K562 treated with DMSO at 1 percent for 48 hours (cell line): ENCODE data around the gene PNPLA5. TPM values are rescaled to one million over a fixed set of nuclear protein-coding genes. Genes with fewer than 3 reads are reported as not detected.

Experiments
- total RNA-seq: library from RNA; unstranded; fragments of 300-600 nt; gene quantifications from 2 replicates; pipeline ENCODE4 v1.2.3, GENCODE V29; 2022; ENCODE audit warnings: low replicate concordance; ENCODE audit errors: extremely low read depth

Gene PNPLA5, protein sequence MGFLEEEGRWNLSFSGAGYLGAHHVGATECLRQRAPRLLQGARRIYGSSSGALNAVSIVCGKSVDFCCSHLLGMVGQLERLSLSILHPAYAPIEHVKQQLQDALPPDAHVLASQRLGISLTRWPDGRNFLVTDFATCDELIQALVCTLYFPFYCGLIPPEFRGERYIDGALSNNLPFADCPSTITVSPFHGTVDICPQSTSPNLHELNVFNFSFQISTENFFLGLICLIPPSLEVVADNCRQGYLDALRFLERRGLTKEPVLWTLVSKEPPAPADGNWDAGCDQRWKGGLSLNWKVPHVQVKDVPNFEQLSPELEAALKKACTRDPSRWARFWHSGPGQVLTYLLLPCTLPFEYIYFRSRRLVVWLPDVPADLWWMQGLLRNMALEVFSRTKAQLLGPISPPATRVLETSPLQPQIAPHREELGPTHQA
- total RNA-seq = not detected in 2 replicates

DNA sequence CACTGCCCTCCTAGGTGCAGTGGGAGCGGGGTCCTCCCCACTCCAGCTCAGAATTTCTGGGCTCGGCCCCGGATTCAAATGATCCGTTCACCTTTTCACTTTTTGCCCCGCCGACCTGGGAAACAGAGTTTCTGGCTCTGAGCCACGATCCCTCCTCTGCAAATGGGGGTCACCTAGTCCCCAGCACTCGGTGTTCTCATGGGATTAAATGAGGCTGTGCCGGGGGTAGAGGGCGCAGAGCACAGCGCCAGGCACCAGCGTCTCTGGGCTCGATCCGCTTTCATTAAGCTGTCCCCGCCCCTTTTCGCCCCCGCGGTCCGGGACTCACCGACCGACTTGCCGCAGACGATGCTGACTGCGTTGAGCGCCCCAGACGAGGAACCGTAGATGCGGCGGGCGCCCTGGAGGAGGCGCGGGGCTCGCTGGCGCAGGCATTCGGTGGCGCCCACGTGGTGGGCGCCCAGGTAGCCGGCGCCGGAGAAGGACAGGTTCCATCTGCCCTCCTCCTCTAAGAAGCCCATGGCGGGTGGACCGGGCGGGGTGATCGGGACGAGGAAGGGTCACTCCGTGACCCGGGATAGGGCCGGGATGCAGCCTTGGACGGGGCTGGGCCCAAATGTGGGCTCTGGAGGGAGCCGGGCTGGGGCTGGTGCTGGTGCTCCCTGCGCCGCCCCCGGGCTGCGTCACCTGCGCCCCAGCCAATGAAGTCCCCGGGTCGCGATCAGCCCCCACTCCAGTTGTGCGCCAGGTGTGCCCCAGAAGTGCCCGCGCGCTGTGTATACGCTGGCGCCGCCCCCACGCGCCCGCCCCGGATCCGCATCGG, at the start of gene PNPLA5:
Gene PNPLA5 (minus strand): TSS at position 654 of the 823 bp plus-strand sequence. CDS start 133 bp downstream, at position 521.

DNA sequence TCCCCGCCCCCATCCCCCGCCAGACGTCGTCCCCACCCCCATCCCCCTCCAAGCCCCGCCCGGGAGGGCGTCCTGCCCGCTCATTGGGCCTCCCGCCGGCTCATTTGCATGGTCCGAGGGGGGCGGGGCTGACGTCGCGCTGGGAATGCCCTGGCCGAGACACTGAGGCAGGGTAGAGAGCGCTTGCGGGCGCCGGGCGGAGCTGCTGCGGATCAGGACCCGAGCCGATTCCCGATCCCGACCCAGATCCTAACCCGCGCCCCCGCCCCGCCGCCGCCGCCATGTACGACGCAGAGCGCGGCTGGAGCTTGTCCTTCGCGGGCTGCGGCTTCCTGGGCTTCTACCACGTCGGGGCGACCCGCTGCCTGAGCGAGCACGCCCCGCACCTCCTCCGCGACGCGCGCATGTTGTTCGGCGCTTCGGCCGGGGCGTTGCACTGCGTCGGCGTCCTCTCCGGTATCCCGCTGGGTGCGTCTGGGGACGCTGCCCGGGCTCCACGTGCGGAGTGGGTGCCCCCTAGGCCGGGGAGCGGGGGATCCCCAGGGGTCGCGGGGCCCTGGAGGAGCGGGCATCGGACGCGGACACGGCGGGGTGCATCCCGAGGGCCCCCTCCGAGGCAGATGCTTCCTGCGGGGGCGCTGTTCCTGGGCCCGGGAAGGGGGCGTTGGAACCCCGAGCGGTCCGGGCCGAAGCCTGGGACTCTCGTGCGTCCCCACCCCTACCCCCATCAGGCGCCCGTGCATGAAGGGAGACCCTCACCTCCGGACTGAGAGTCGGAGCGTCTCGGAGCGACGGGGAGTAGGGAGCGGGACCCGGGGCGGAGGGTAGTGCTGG, 32.0 kb upstream of the PNPLA5 start, which contains the start of gene PNPLA3:
Gene PNPLA3 (plus strand): TSS at position 175 of the 834 bp plus-strand sequence. CDS start 107 bp downstream, at position 282.

DNA sequence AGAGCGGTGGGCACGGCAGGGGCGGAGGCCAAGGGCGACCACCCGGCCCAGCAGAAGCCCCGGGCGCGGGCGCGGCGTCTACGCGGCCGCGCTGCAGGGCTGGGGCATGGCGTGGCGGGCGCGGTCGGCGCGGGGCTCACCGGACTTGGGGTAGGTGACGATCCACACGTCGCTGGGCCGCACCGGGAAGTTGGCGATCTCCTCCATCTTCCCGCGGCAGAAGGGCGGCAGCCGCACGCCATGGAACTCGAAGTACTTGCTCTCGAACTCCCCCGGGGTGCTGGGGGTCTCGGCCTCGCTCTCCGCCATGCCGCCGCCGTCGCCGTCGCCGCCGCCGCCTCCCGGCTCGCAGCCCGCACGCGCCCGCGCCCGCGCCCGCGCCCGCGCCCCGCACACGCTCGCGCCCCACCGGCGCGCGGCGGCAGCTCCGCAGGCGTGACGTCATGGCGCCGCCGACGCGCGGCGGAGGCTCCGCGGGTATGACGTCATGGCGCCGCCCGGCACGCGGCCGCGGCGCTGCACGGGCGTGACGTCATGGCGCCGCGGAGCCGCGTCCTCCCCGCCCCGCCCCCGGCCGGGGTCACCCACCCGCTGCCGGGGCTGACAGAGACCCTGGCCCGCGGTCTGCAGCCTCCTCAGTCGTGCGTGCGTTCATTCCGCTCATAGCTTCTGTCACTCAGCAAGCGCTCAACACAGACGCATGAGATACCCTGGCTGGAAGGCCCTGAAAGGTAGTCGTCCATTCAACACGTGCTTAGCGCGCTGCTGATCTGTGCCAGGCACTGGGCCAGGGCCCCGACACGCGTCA, 29.5 kb downstream of the PNPLA5 start, which contains the start of gene SULT4A1:
Gene SULT4A1 (minus strand): TSS at position 440 of the 808 bp plus-strand sequence. CDS start 131 bp downstream, at position 309.

Other genes with a start within 250 kb of the PNPLA5 start
- not detected in 2 replicates for gene EFCAB6, start 79.7 kb downstream of the PNPLA5 start, total RNA-seq
- gene SULT4A1, start 29.5 kb downstream of the PNPLA5 start, total RNA-seq = not detected in 2 replicates
- gene PNPLA3, start 31.8 kb upstream of the PNPLA5 start, total RNA-seq = not detected in 2 replicates
- gene SAMM50, start 63.4 kb upstream of the PNPLA5 start, total RNA-seq = not detected in 2 replicates
- gene PARVB, start 132.3 kb upstream of the PNPLA5 start, total RNA-seq = not detected in 2 replicates